H9 (cell line): ENCODE measurements around the gene LAMP5. TPM values are rescaled to one million over a fixed set of nuclear protein-coding genes. Genes with fewer than 3 reads are reported as not detected.

ENCODE experiments used
- DNase-seq: peaks from one replicate; pipeline ENCODE4 v3.0.0-alpha.2; 2017
- H2AFZ ChIP-seq: one replicate; pipeline ENCODE4 v1.6.1; 2013; ENCODE audit warnings: mild to moderate bottlenecking, low read length, control low read depth, moderate library complexity
- H2AK5ac ChIP-seq: 2 replicates; pipeline ENCODE4 v1.6.1; 2013; ENCODE audit warnings: low read length, control low read depth, mixed read lengths; ENCODE audit not compliant: insufficient read length
- H2BK120ac ChIP-seq: one replicate; pipeline ENCODE4 v1.6.1; 2013; ENCODE audit warnings: low read depth, mild to moderate bottlenecking, low read length, control low read depth, inconsistent platforms; ENCODE audit not compliant: poor library complexity, severe bottlenecking
- H2BK12ac ChIP-seq: 2 replicates; pipeline ENCODE4 v1.6.1; 2013; ENCODE audit warnings: low read length, control low read depth, mixed read lengths, low read depth; ENCODE audit not compliant: insufficient read length
- H2BK15ac ChIP-seq: 2 replicates; pipeline ENCODE4 v1.6.1; 2013; ENCODE audit warnings: low read depth, low read length, control low read depth
- H2BK20ac ChIP-seq: one replicate; pipeline ENCODE4 v1.6.1; 2013; ENCODE audit warnings: low read depth, mild to moderate bottlenecking, low read length, control low read depth, inconsistent platforms; ENCODE audit not compliant: poor library complexity, severe bottlenecking
- H2BK5ac ChIP-seq: 2 replicates; pipeline ENCODE4 v1.6.1; 2013; ENCODE audit warnings: low read length, control low read depth, mixed read lengths; ENCODE audit not compliant: insufficient read length
- H3K14ac ChIP-seq: 2 replicates; pipeline ENCODE4 v1.6.1; 2013; ENCODE audit warnings: low read length, control low read depth; ENCODE audit not compliant: insufficient read depth
- H3K18ac ChIP-seq: 2 replicates; pipeline ENCODE4 v1.6.1; 2013; ENCODE audit warnings: low read depth, mild to moderate bottlenecking, mixed read lengths, low read length, control low read depth; ENCODE audit not compliant: insufficient read length
- H3K23ac ChIP-seq: 2 replicates; pipeline ENCODE4 v1.6.1; 2013; ENCODE audit warnings: low read length, control low read depth, mixed read lengths, low read depth; ENCODE audit not compliant: insufficient read length
- H3K23me2 ChIP-seq: 2 replicates; pipeline ENCODE4 v1.6.1; 2013; ENCODE audit warnings: low read depth, mild to moderate bottlenecking, mixed read lengths, low read length, control low read depth; ENCODE audit not compliant: insufficient read length, poor library complexity, severe bottlenecking
- H3K27ac ChIP-seq: 2 replicates; pipeline ENCODE4 v1.5.1; 2013; ENCODE audit warnings: low read length, control low read depth, mixed read lengths, low read depth; ENCODE audit not compliant: insufficient read length
- H3K27me3 ChIP-seq: 2 replicates; pipeline ENCODE4 v1.6.1; 2013; ENCODE audit warnings: low read length, control low read depth, inconsistent platforms; ENCODE audit not compliant: insufficient read depth
- H3K4ac ChIP-seq: 2 replicates; pipeline ENCODE4 v1.6.1; 2013; ENCODE audit warnings: low read depth, mild to moderate bottlenecking, control low read depth, inconsistent platforms, low read length, moderate library complexity
- H3K4me1 ChIP-seq: 2 replicates; pipeline ENCODE4 v1.6.1; 2013; ENCODE audit warnings: low read length, control low read depth, inconsistent platforms; ENCODE audit not compliant: insufficient read depth
- H3K4me2 ChIP-seq: 2 replicates; pipeline ENCODE4 v1.6.1; 2013; ENCODE audit warnings: low read length, control low read depth, mixed read lengths; ENCODE audit not compliant: insufficient read length, insufficient read depth
- H3K56ac ChIP-seq: 2 replicates; pipeline ENCODE4 v1.6.1; 2013; ENCODE audit warnings: low read depth, mild to moderate bottlenecking, mixed read lengths, low read length, control low read depth; ENCODE audit not compliant: insufficient read length
- H3K79me1 ChIP-seq: 2 replicates; pipeline ENCODE4 v1.6.1; 2013; ENCODE audit warnings: low read depth, mild to moderate bottlenecking, moderate library complexity, low read length, control low read depth, inconsistent platforms; ENCODE audit not compliant: insufficient read depth, poor library complexity, severe bottlenecking
- H3K79me2 ChIP-seq: 2 replicates; pipeline ENCODE4 v1.6.1; 2013; ENCODE audit warnings: low read length, control low read depth, inconsistent platforms; ENCODE audit not compliant: insufficient read depth
- H3K9ac ChIP-seq: 2 replicates; pipeline ENCODE4 v1.6.1; 2013; ENCODE audit warnings: low read length, control low read depth, mixed read lengths; ENCODE audit not compliant: insufficient read length; ENCODE audit errors: extremely low read depth
- H3K9me3 ChIP-seq: one replicate; pipeline ENCODE4 v1.6.1; 2013; ENCODE audit warnings: low read depth, low read length, inconsistent platforms; ENCODE audit not compliant: control insufficient read depth
- H3T11ph ChIP-seq: one replicate; pipeline ENCODE4 v1.6.1; 2013; ENCODE audit warnings: mild to moderate bottlenecking, low read length, control low read depth, inconsistent platforms
- H4K20me1 ChIP-seq: one replicate; pipeline ENCODE4 v1.6.1; 2013; ENCODE audit not compliant: control insufficient read depth, insufficient read length, insufficient read depth
- H4K5ac ChIP-seq: 2 replicates; pipeline ENCODE4 v1.6.1; 2013; ENCODE audit warnings: low read depth, mild to moderate bottlenecking, mixed read lengths, low read length, control low read depth; ENCODE audit not compliant: insufficient read length
- H4K8ac ChIP-seq: replicated peaks from 2 replicates; pipeline ENCODE4 v1.6.1; 2013; ENCODE audit warnings: low read length, control low read depth, mixed read lengths, low read depth; ENCODE audit not compliant: insufficient read length
- H4K91ac ChIP-seq: 2 replicates; pipeline ENCODE4 v1.6.1; 2013; ENCODE audit warnings: low read depth, mild to moderate bottlenecking, moderate library complexity, mixed read lengths, low read length, control low read depth; ENCODE audit not compliant: insufficient read length
- H3K27ac Mint-ChIP-seq, 3 experiments: 2 replicates in 2 of 3; 3 replicates in 1 of 3; pipeline ENCODE4 v1.8.0; 2020 to 2021; ENCODE audit warnings: mixed read lengths in 3 of 3, mild to moderate bottlenecking in 1 of 3, moderate library complexity in 1 of 3
- H3K27me3 Mint-ChIP-seq: 2 replicates; pipeline ENCODE4 v1.8.0; 2021; ENCODE audit warnings: low read depth, mild to moderate bottlenecking, moderate library complexity, mixed read lengths
- H3K36me3 Mint-ChIP-seq, 3 experiments: 2 replicates in 2 of 3; 3 replicates in 1 of 3; pipeline ENCODE4 v1.8.0; 2020 to 2021; ENCODE audit warnings: low read depth in 3 of 3, mixed read lengths in 3 of 3; ENCODE audit not compliant: insufficient read depth in 1 of 3
- H3K4me1 Mint-ChIP-seq, 2 experiments: 2 replicates each; pipeline ENCODE4 v1.8.0; 2020; ENCODE audit warnings: mixed read lengths in 2 of 2
- H3K4me3 Mint-ChIP-seq, 2 experiments: 2 replicates in 1 of 2; 3 replicates in 1 of 2; pipeline ENCODE4 v1.8.0; 2020 to 2021; ENCODE audit warnings: mild to moderate bottlenecking in 2 of 2, mixed read lengths in 2 of 2, moderate library complexity in 1 of 2
- H3K9me3 Mint-ChIP-seq, 2 experiments: 2 replicates in 1 of 2; 3 replicates in 1 of 2; pipeline ENCODE4 v1.8.0; 2020; ENCODE audit warnings: mild to moderate bottlenecking in 2 of 2, mixed read lengths in 2 of 2, moderate library complexity in 1 of 2
- CTCF ChIP-seq: fragments of 200-600 bp; sonication (generic); conservative IDR thresholded peaks from 3 replicates; pipeline ENCODE4 v1.8.0; 2021; ENCODE audit warnings: antibody characterized with exemption, mild to moderate bottlenecking
- WGBS: extraction: QIAGEN DNeasy Blood & Tissue Kit; methylation state at CpG from one replicate; pipeline ENCODE4 v1.1.7; 2013; ENCODE audit warnings: missing lambda C conversion rate, low lambda C conversion rate, mixed read lengths; ENCODE audit not compliant: insufficient read length; ENCODE audit errors: extremely low coverage; 5-methylcytosine and 5-hydroxymethylcytosine counted together
- total RNA-seq: library from RNA; stranded (reverse); gene quantifications from 2 replicates; pipeline ENCODE4 v1.2.1, GENCODE V29; 2021

The LAMP5 gene
- total RNA-seq, 1 experiment from 2014 or later = 0.35 TPM

GRCh38 chr20:9476637-9477036 is 37.8 kb upstream of the LAMP5 start:
- Mint-ChIP-seq H3K4me3 (no peak overlapping the region), H3K27me3 (no peaks in the 10 kb centered on the region), H3K36me3 (no peaks in the 10 kb centered on the region), H3K27ac (no peak overlapping the region), H3K9me3 (no peaks in the 10 kb centered on the region), H3K4me1 (no peaks in the 10 kb centered on the region)
- Histone ChIP-seq H3K4me1 (no peaks in the 10 kb centered on the region), H4K8ac (no peak overlapping the region), H4K91ac (no peak overlapping the region), H3K79me2 (no peaks in the 10 kb centered on the region), H2AFZ (no peak overlapping the region), H3K18ac (no peak overlapping the region), H2BK20ac (no peak overlapping the region), H2BK5ac (no peak overlapping the region), H3T11ph (no peak overlapping the region), H3K79me1 (no peaks in the 10 kb centered on the region), H3K9me3 (no peaks in the 10 kb centered on the region), H2BK15ac (no peak overlapping the region), H3K23me2 (no peaks in the 10 kb centered on the region), H3K27ac (no peak overlapping the region), H2BK12ac (no peak overlapping the region), H2BK120ac (no peak overlapping the region), H2AK5ac (no peak overlapping the region), H3K56ac (no peak overlapping the region), H3K9ac (no peak overlapping the region), H4K5ac (no peak overlapping the region), H3K4me2 (no peak overlapping the region), H3K27me3 (no peaks in the 10 kb centered on the region), H4K20me1 (no peaks in the 10 kb centered on the region), H3K14ac (no peak overlapping the region), H3K4ac (no peak overlapping the region), H3K23ac (no peak overlapping the region)
- DNase-seq = no peak
- no peak for TF ChIP-seq CTCF
- WGBS = no CpG with 5 or more reads among the region's 7 CpGs
